Mucosa of rectum (tissue), 2 donors: Measurements from ENCODE around the gene TENT5C.

ENCODE experiments used
- H3K27ac ChIP-seq, 2 donors: one replicate each; pipeline ENCODE4 v1.7.0; 2013; ENCODE audit warnings: inconsistent platforms in 2 of 2, low read depth in 2 of 2, low read length in 2 of 2
- H3K27me3 ChIP-seq, 2 donors: one replicate each; pipeline ENCODE4 v1.7.0; 2013; ENCODE audit warnings: low read length in 2 of 2; ENCODE audit not compliant: control insufficient read depth in 2 of 2, insufficient read depth in 2 of 2
- H3K36me3 ChIP-seq, 2 donors: one replicate each; pipeline ENCODE4 v1.7.0; 2013; ENCODE audit warnings: low read length in 2 of 2; ENCODE audit not compliant: control insufficient read depth in 2 of 2, insufficient read depth in 2 of 2
- H3K4me1 ChIP-seq, 2 donors: one replicate each; pipeline ENCODE4 v1.7.0; 2013; ENCODE audit warnings: low read length in 2 of 2, mild to moderate bottlenecking in 1 of 2; ENCODE audit not compliant: control insufficient read depth in 2 of 2, insufficient read depth in 2 of 2
- H3K4me3 ChIP-seq, 2 donors: one replicate each; pipeline ENCODE4 v1.7.0; 2013; ENCODE audit warnings: low read length in 2 of 2
- H3K9ac ChIP-seq, 2 donors: one replicate each; pipeline ENCODE4 v1.7.0; 2013; ENCODE audit warnings: low read length in 2 of 2, low read depth in 1 of 2, mild to moderate bottlenecking in 1 of 2
- H3K9me3 ChIP-seq, 2 donors: one replicate each; pipeline ENCODE4 v1.7.0; 2013; ENCODE audit warnings: low read length in 2 of 2; ENCODE audit not compliant: control insufficient read depth in 2 of 2
- donor health status: healthy.
- donor health status: Normal muscosa, but diverticular disease.

Gene TENT5C

GRCh38 chr1:117621316-117621715 lies 15.5 kb downstream of the TENT5C start:
- H3K4me1 ChIP-seq = peaks cover 0 to 3% of the 10 kb centered on the region in 2 donors
- H3K27ac ChIP-seq = no peak overlapping the region

GRCh38 chr1:117622726-117623125 lies 16.9 kb downstream of the TENT5C start:
- Histone ChIP-seq H3K4me3 (no peak overlapping the region), H3K36me3 (peaks cover 23 to 40% of the 10 kb centered on the region in 2 donors), H3K27ac (no peak overlapping the region), H3K4me1 (no peaks in the 10 kb centered on the region), H3K9ac (no peak overlapping the region), H3K9me3 (no peaks in the 10 kb centered on the region), H3K27me3 (no peaks in the 10 kb centered on the region)

More at GRCh38 chr1:117621316-117621715, 15.5 kb downstream of the TENT5C start:
- no peak overlapping the region for H3K4me3 ChIP-seq
- no peak overlapping the region for H3K9ac ChIP-seq
- peaks cover 23 to 37% of the 10 kb centered on the region in 2 donors for H3K36me3 ChIP-seq
- H3K9me3 ChIP-seq = no peaks in the 10 kb centered on the region
- H3K27me3 ChIP-seq = no peaks in the 10 kb centered on the region

GRCh38 chr1:117623141-117623540 lies 17.3 kb downstream of the TENT5C start:
- Histone ChIP-seq H3K4me1 (no peaks in the 10 kb centered on the region), H3K4me3 (no peak overlapping the region), H3K9me3 (no peaks in the 10 kb centered on the region), H3K27me3 (no peaks in the 10 kb centered on the region), H3K9ac (no peak overlapping the region), H3K27ac (no peak overlapping the region), H3K36me3 (peaks cover 23 to 40% of the 10 kb centered on the region in 2 donors)

- no peak overlapping the region for H3K27ac ChIP-seq
- no peaks in the 10 kb centered on the region for H3K9me3 ChIP-seq
- H3K4me3 ChIP-seq = no peak overlapping the region
- no peaks in the 10 kb centered on the region for H3K4me1 ChIP-seq
- no peaks in the 10 kb centered on the region for H3K27me3 ChIP-seq
- H3K36me3 ChIP-seq = peaks cover 23 to 40% of the 10 kb centered on the region in 2 donors
- no peak overlapping the region for H3K9ac ChIP-seq
These were observed 17.9 kb downstream of the TENT5C start for GRCh38 chr1:117623698-117624097.

- Histone ChIP-seq H3K9me3 (no peaks in the 10 kb centered on the region), H3K9ac (no peak overlapping the region), H3K27me3 (no peaks in the 10 kb centered on the region), H3K36me3 (peaks cover 20 to 26% of the 10 kb centered on the region in 2 donors), H3K4me1 (no peaks in the 10 kb centered on the region), H3K4me3 (no peak overlapping the region), H3K27ac (peak overlapping the region in 1 of 2 donors; percentile 4)
These were observed 21.8 kb downstream of the TENT5C start for GRCh38 chr1:117627546-117628130.

- H3K36me3 ChIP-seq = peaks cover 14 to 19% of the 10 kb centered on the region in 2 donors
- H3K27ac ChIP-seq = no peak overlapping the region
- H3K9ac ChIP-seq = no peak overlapping the region
- no peaks in the 10 kb centered on the region for H3K27me3 ChIP-seq
- no peaks in the 10 kb centered on the region for H3K4me1 ChIP-seq
- no peak overlapping the region for H3K4me3 ChIP-seq
- H3K9me3 ChIP-seq = no peaks in the 10 kb centered on the region
These were observed 22.5 kb downstream of the TENT5C start for GRCh38 chr1:117628343-117628742.

- Histone ChIP-seq H3K27ac (peak overlapping the region in 1 of 2 donors; percentile 12), H3K27me3 (no peaks in the 10 kb centered on the region), H3K4me3 (no peak overlapping the region), H3K36me3 (peaks cover 2 to 4% of the 10 kb centered on the region in 2 donors), H3K9me3 (no peaks in the 10 kb centered on the region), H3K9ac (no peak overlapping the region), H3K4me1 (no peaks in the 10 kb centered on the region)
These were observed 24.0 kb downstream of the TENT5C start for GRCh38 chr1:117629625-117630422.

- Histone ChIP-seq H3K36me3 (peaks cover 0 to 3% of the 10 kb centered on the region in 2 donors), H3K9ac (no peak overlapping the region), H3K9me3 (no peaks in the 10 kb centered on the region), H3K4me3 (no peak overlapping the region), H3K27me3 (no peaks in the 10 kb centered on the region), H3K4me1 (no peaks in the 10 kb centered on the region), H3K27ac (peak overlapping the region in 1 of 2 donors; percentile 64)
These were observed 24.7 kb downstream of the TENT5C start for GRCh38 chr1:117630423-117630998.

- H3K4me1 ChIP-seq = no peaks in the 10 kb centered on the region
- peak overlapping the region in 1 of 2 donors; percentile 64 for H3K27ac ChIP-seq
- no peak overlapping the region for H3K9ac ChIP-seq
- no peaks in the 10 kb centered on the region for H3K27me3 ChIP-seq
- H3K36me3 ChIP-seq = peaks cover 0 to 3% of the 10 kb centered on the region in 2 donors
- H3K9me3 ChIP-seq = no peaks in the 10 kb centered on the region
- no peak overlapping the region for H3K4me3 ChIP-seq
These were observed 25.7 kb downstream of the TENT5C start for GRCh38 chr1:117631359-117632160.
